Rectal smooth muscle tissue (tissue), 1 donor: ENCODE results near the gene PKIB.
A peak's percentile ranks its signal among the peaks of the same experiment; 100 is the strongest.
"Not testable (repeated sequence)": the region's sequence is repeated elsewhere in the genome, so short reads cannot be mapped to it uniquely, and the experiment has no call there.

ENCODE experiments used
- H3K27ac ChIP-seq: one replicate; pipeline ENCODE4 v1.7.0; 2013; ENCODE audit warnings: low read depth, low read length, inconsistent platforms
- H3K27me3 ChIP-seq: one replicate; pipeline ENCODE4 v1.7.0; 2013; ENCODE audit warnings: low read length; ENCODE audit not compliant: control insufficient read depth, insufficient read depth
- H3K36me3 ChIP-seq: one replicate; pipeline ENCODE4 v1.7.0; 2013; ENCODE audit warnings: low read length; ENCODE audit not compliant: control insufficient read depth, insufficient read depth
- H3K4me1 ChIP-seq: one replicate; pipeline ENCODE4 v1.7.0; 2013; ENCODE audit warnings: low read length; ENCODE audit not compliant: control insufficient read depth, insufficient read depth
- H3K4me3 ChIP-seq: one replicate; pipeline ENCODE4 v1.7.0; 2013; ENCODE audit warnings: low read length
- H3K9ac ChIP-seq: one replicate; pipeline ENCODE4 v1.7.0; 2013; ENCODE audit warnings: low read length

The PKIB gene

GRCh38 chr6:122589115-122589514 is 21.1 kb upstream of the PKIB start:
- no peak overlapping the region for H3K27ac ChIP-seq
- H3K9ac ChIP-seq, result no peak overlapping the region
- no peaks in the 10 kb centered on the region for H3K4me1 ChIP-seq
- no peak overlapping the region for H3K4me3 ChIP-seq
- no peaks in the 10 kb centered on the region for H3K27me3 ChIP-seq
- no peaks in the 10 kb centered on the region for H3K36me3 ChIP-seq

GRCh38 chr6:122598295-122598694 is 11.9 kb upstream of the PKIB start:
- H3K27me3 ChIP-seq, H3K27ac ChIP-seq, H3K36me3 ChIP-seq, H3K4me3 ChIP-seq, H3K4me1 ChIP-seq, H3K9ac ChIP-seq: not testable (repeated sequence)

GRCh38 chr6:122604676-122605075 is 5.5 kb upstream of the PKIB start:
- Histone ChIP-seq H3K27ac (no peak overlapping the region), H3K4me1 (no peaks in the 10 kb centered on the region), H3K9ac (no peak overlapping the region), H3K27me3 (no peaks in the 10 kb centered on the region), H3K4me3 (no peak overlapping the region), H3K36me3 (no peaks in the 10 kb centered on the region)

GRCh38 chr6:122610690-122611455 is 668 bp downstream of the PKIB start:
- H3K4me1 ChIP-seq, result peaks cover 6% of the 10 kb centered on the region
- peak overlapping the region; percentile 91 for H3K4me3 ChIP-seq
- H3K27me3 ChIP-seq, result peaks cover 4% of the 10 kb centered on the region
- H3K27ac ChIP-seq, result no peak overlapping the region
- H3K36me3 ChIP-seq, result no peaks in the 10 kb centered on the region
- peak overlapping the region; percentile 16 for H3K9ac ChIP-seq

GRCh38 chr6:122612838-122613237 is 2.6 kb downstream of the PKIB start:
- Histone ChIP-seq H3K27me3 (peaks cover 4% of the 10 kb centered on the region), H3K4me1 (peaks cover 6% of the 10 kb centered on the region), H3K27ac (no peak overlapping the region), H3K9ac (no peak overlapping the region), H3K36me3 (no peaks in the 10 kb centered on the region), H3K4me3 (no peak overlapping the region)

- no peak overlapping the region for H3K27ac ChIP-seq
Observed at GRCh38 chr6:122614303-122614702, 4.1 kb downstream of the PKIB start.

DNA sequence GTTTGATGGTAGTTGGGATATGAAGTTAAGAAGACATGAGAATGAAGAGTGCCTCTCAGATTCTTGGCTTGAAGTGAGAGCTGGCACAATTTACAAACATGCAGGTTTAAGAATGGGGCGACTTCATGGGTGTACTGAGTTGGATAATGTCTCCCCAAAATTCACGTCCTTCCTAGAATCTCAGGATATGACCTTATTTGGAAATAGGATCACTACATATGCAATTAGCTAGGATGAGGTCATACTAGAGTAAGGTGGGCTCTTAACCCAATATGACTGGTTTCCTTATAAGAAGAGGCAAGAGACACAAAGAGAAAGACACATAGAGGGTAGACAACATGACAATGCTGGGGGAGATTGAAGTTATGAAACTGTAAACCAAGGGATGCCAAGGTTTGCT is 5.2 kb downstream of the PKIB start:
- H3K4me3 ChIP-seq, result no peak overlapping the region
- H3K9ac ChIP-seq, result no peak overlapping the region
- H3K36me3 ChIP-seq, result no peaks in the 10 kb centered on the region
- H3K4me1 ChIP-seq, result peaks cover 6% of the 10 kb centered on the region
- H3K27me3 ChIP-seq, result peaks cover 4% of the 10 kb centered on the region
- no peak overlapping the region for H3K27ac ChIP-seq

More at GRCh38 chr6:122614303-122614702, 4.1 kb downstream of the PKIB start:
- H3K4me3 ChIP-seq, result no peak overlapping the region
- no peaks in the 10 kb centered on the region for H3K36me3 ChIP-seq
- H3K4me1 ChIP-seq, result peaks cover 6% of the 10 kb centered on the region
- H3K27me3 ChIP-seq, result peaks cover 4% of the 10 kb centered on the region
- H3K9ac ChIP-seq, result no peak overlapping the region

DNA sequence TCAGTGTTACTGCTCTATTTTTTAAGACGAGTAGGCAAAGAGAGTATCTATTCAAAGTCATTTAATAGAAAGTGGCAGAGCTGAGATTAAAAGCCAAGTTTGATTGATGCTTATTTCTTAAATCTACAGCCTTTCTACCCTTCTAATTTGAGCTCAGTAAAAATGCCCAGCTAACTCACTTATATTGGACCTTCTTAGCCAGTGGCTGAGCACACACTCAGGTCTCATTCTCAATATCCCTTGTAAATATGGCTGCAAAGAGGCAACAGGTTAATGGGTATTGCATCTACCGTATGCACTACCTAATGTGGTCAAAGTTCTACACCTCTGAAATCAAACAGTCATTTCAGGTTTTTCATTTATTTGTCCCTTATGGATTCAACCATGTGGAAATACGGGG is 6.7 kb downstream of the PKIB start:
- no peaks in the 10 kb centered on the region for H3K4me1 ChIP-seq
- no peak overlapping the region for H3K9ac ChIP-seq
- H3K36me3 ChIP-seq, result no peaks in the 10 kb centered on the region
- no peak overlapping the region for H3K4me3 ChIP-seq
- no peak overlapping the region for H3K27ac ChIP-seq
- no peaks in the 10 kb centered on the region for H3K27me3 ChIP-seq

DNA sequence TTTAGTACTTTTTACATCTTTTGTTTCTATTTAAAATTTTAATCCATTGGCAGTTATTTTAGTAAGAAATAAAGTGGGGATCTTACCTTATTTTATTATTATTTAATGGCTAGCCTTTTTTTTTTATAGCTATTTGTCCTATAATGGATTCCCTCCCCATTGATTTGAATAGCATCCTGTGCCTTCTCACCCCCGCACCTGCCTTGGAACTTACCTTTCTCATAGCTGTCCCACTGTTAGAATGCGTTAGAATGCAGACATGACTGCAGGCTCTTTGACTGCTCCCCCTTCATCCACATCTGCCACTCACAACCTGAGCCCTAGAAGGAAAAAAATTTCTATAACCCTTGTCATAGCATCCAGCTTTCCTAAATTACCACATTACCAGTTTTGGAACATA is 9.1 kb downstream of the PKIB start:
- Histone ChIP-seq H3K27ac (no peak overlapping the region), H3K4me3 (no peak overlapping the region), H3K36me3 (no peaks in the 10 kb centered on the region)

DNA sequence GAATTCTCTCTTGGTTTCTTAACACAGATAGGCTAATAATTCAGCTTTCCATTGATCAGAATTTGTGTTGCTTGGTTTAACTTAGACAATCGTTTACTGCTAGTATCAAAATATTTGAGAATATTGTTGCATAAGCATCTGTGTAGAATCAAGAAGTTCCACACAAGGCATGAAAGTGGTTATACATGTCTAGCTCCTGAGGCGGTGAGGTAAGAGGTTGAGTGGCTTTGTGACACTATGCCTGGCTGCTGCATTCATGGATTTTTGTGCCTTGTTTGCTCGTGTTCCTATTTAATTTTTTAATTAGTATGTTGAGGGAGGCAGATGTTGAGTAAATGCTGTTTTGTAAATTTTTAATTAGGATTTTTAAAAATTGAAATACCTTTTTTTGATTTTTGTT is 10.2 kb downstream of the PKIB start:
- Histone ChIP-seq H3K4me1 (no peaks in the 10 kb centered on the region), H3K4me3 (no peak overlapping the region), H3K27ac (no peak overlapping the region), H3K36me3 (no peaks in the 10 kb centered on the region), H3K27me3 (no peaks in the 10 kb centered on the region), H3K9ac (no peak overlapping the region)

More for the DNA sequence above, 9.1 kb downstream of the PKIB start:
- H3K9ac ChIP-seq, result no peak overlapping the region
- H3K4me1 ChIP-seq, result no peaks in the 10 kb centered on the region
- H3K27me3 ChIP-seq, result no peaks in the 10 kb centered on the region

DNA sequence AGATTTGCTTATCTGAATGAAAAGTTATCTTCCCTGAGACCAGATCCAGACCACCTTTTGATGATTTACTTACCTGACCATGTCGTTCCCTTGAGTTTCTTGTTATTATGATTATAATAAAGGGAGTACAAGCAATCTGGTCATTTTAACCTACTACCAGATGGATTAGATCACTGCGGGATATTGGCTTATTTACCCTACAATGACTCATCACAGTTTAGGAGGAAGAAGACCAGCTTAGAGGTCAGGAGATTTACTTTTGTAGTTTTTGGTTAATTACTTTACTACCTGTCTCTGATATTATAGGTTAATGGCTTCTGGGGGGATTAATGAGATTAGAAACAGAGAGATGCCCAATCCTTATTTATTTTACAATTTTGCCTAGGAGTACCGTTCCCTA is 10.7 kb downstream of the PKIB start:
- no peak overlapping the region for H3K9ac ChIP-seq
- no peak overlapping the region for H3K27ac ChIP-seq
- no peak overlapping the region for H3K4me3 ChIP-seq
- no peaks in the 10 kb centered on the region for H3K36me3 ChIP-seq
- H3K4me1 ChIP-seq, result no peaks in the 10 kb centered on the region
- no peaks in the 10 kb centered on the region for H3K27me3 ChIP-seq

DNA sequence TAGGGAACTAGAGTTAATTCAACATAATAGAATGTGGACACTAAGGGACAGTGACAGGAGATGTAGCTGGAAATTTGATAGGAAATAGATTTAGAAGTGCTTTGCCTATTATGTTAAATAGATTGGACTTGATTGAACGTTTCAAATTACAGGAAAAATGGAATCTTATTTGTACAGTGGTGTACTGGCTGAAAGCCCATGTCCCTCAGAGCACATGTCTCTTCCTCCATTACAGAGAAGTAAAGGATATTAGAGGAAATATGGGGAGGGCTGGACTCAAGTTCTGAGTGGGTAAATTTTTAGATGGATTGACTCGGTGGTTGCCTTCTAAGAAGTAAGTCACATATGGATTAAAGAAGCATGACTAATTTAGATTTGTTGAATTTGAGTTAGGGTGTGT is 11.4 kb downstream of the PKIB start:
- H3K27me3 ChIP-seq, result no peaks in the 10 kb centered on the region
- H3K4me3 ChIP-seq, result no peak overlapping the region
- no peak overlapping the region for H3K9ac ChIP-seq
- no peak overlapping the region for H3K27ac ChIP-seq
- no peaks in the 10 kb centered on the region for H3K36me3 ChIP-seq
- no peaks in the 10 kb centered on the region for H3K4me1 ChIP-seq

- Histone ChIP-seq H3K27me3 (no peaks in the 10 kb centered on the region), H3K36me3 (no peaks in the 10 kb centered on the region), H3K9ac (no peak overlapping the region), H3K27ac (no peak overlapping the region), H3K4me3 (no peak overlapping the region), H3K4me1 (no peaks in the 10 kb centered on the region)
Observed at GRCh38 chr6:122622479-122622878, 12.3 kb downstream of the PKIB start.
